Measurements from ENCODE around the gene GPR183. TPM values are rescaled to one million over a fixed set of nuclear protein-coding genes. Genes with fewer than 3 reads are reported as not detected.

The GPR183 gene
- total and polyA plus RNA-seq, 2 of the 8 experiments (the other 6 are each of a cell fraction or from before 2014, with no cell fraction given): not detected

DNA sequence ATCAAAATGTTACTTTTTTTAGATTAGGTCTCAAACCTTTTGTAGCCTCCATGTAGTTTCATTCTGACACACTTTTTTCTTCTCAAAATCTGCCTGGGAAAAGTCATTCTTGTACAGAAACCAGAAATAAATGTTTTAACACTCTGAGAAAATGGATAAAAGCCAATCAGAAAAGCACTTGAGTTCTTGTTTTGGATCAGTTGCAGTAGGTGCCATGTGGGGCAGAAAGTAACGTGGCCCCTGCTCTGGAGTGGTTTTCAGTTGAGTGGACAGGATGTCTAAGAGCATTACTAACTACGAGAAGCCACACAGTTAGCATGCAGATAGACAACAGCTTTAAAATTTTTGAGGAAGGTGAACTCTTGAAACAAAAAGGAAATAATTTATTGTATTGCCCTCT lies 19.1 kb downstream of the GPR183 start (continued):
- TF ChIP-seq TCF12 (IDR thresholded peaks at IDR 0.05; ENCODE audit: low read depth, low read length) (no peak), PHF8 (conservative IDR thresholded peaks at IDR 0.05; ENCODE audit: low read depth, low read length) (no peak), MAFK (IDR thresholded peaks at IDR 0.05; ENCODE audit: low read depth, low read length) (no peak)
